Rectal smooth muscle tissue (tissue), 1 donor: ENCODE results near the gene WDR86.

Experiments
- H3K27ac ChIP-seq: one replicate; pipeline ENCODE4 v1.7.0; 2013; ENCODE audit warnings: low read depth, low read length, inconsistent platforms
- H3K27me3 ChIP-seq: one replicate; pipeline ENCODE4 v1.7.0; 2013; ENCODE audit warnings: low read length; ENCODE audit not compliant: control insufficient read depth, insufficient read depth
- H3K36me3 ChIP-seq: one replicate; pipeline ENCODE4 v1.7.0; 2013; ENCODE audit warnings: low read length; ENCODE audit not compliant: control insufficient read depth, insufficient read depth
- H3K4me1 ChIP-seq: one replicate; pipeline ENCODE4 v1.7.0; 2013; ENCODE audit warnings: low read length; ENCODE audit not compliant: control insufficient read depth, insufficient read depth
- H3K4me3 ChIP-seq: one replicate; pipeline ENCODE4 v1.7.0; 2013; ENCODE audit warnings: low read length
- H3K9ac ChIP-seq: one replicate; pipeline ENCODE4 v1.7.0; 2013; ENCODE audit warnings: low read length

The WDR86 gene

DNA sequence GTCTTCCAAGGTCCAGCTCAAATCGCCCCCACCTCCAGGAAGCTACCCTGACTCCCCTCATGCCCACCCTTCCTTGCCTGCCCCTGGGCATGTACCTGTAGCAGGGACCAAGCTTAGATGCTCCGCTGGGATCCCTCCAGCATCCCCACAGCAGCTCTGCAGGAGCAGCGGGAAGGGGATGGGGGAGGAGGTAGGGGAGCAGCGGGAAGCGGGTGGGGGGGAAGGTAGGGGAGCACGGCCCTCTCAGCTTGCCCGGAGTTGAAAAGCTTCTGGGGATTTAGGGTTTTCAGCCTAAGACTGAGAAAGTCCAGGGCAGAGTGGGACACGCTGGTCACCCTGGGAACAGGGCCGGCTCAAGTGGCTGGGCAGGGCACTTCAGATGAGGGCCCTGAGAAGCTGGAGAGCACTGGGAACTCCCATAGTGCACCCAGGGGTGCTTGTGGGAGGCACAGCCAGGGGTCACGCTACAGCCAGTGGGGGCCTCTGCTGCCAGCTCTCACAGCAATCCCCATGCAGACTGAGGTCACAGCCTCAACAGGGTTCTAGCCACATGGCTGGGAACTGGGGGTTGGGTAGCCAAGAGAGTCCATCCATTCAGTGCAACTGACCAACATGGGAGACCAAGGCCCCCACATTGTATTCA is 13.4 kb downstream of the WDR86 start:
- no peaks in the 10 kb centered on the region for H3K4me1 ChIP-seq
- H3K9ac ChIP-seq: no peak overlapping the region
- H3K4me3 ChIP-seq: no peak overlapping the region
- H3K27me3 ChIP-seq: no peaks in the 10 kb centered on the region
- H3K36me3 ChIP-seq: no peaks in the 10 kb centered on the region
- H3K27ac ChIP-seq: no peak overlapping the region

DNA sequence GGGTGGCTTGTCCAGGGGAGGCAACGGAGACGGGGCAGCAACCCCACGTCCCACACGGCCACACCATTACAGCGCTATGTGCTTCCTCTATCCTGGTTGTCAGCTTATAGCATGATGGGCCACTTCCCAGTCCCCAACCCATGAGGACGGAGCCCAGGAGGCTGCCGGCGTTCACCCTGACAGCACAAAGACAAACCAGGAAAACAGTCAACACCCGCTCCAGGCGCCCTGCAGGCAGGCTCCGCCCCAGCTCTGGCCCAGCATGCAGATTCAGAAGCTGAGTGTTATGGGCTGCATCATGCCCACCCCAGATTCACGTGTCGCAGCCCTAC is 14.8 kb downstream of the WDR86 start:
- no peak overlapping the region for H3K9ac ChIP-seq
- no peaks in the 10 kb centered on the region for H3K4me1 ChIP-seq
- H3K27ac ChIP-seq: no peak overlapping the region
- H3K4me3 ChIP-seq: no peak overlapping the region
- H3K27me3 ChIP-seq: no peaks in the 10 kb centered on the region
- no peaks in the 10 kb centered on the region for H3K36me3 ChIP-seq

DNA sequence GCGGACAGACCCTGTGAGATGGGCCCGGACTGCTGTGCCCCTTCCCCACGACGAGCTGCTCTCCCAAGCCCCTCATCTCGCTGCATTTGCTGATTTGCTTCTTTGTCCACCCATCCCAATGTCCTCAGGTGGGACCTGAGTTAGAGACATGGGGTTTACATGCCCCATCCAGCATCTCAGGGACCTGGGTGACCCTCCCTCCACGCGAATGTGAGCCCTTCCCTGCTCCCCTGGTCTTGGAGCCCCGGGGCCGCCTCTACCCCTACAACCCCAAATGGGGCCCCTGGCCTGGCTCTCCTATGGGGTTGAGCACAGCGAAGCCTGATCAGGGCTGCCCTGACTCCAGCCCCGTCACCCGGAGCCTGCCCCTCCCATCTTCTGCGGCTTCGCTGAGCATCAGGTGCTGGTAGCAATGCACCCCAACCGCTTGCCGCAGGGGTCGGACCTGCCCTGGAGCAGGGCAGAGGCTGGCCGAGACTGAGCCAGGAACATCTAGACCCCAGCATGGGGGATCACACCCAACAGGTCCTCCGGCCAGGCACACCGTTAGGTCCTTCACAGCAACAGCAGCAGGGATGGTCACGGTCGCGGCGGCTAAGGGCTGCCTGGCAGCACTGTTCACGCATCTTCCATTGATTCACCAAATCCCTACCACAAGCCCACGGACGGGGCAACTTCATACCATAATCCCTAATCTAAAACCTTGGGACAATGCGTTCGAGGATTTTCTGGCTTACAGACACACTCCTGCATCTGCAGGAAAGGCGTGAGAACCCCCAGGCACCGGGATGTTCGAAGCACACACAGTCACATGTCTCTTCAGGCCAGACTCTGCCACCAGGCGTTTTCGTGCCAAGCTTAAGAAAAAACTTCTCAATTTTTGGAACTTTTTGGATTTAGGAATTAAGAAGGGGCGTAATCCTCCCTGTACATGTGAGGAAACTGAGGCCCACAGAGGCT is 15.5 kb downstream of the WDR86 start:
- H3K27ac ChIP-seq: no peak overlapping the region
- no peak overlapping the region for H3K4me3 ChIP-seq
- H3K4me1 ChIP-seq: no peaks in the 10 kb centered on the region
- H3K9ac ChIP-seq: no peak overlapping the region
- no peaks in the 10 kb centered on the region for H3K27me3 ChIP-seq
- no peaks in the 10 kb centered on the region for H3K36me3 ChIP-seq

DNA sequence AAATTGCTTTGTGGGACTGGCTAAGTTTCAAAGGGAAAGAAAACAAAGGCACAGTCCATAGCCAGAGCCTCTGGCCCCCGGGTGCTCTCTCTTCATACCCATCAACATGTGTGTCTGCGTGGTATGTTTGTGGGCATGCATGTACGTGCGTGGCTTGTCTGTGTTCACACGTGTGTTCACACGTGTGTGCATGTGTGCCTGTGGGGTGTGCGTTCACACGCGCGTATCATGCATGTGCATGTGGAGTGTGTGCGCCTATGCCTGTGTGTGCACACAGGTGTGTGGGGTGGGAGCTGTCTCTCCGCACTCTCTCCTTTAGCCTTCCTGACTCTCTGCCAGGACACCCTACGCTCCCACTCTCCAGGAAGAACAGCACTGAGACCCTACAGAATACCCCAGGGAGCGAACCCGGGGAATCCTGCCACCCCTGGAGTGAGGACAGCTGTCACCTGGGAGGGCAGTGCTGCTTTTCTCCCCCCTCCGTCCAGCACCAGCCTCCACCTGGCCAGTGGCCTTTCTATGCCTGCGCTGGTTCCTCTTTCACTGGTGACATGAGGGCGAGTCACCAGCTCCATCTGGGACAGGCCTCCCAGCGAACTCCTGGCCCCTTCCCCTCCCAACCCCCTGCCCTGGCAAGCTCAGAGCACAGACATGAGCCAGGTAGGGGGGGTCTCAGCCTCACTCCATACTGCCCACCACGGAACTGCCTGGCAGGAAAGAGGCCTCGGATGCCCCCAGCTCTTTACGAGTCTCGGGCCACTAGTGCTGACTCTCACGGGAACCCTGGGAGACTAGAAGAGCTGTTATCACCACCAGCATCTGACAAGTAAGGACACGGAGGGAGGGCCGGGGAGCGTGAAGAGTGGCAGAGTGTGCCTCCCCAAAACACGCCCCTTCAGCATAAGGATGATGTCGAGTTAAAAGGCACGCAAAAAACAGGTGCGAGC is 16.5 kb downstream of the WDR86 start:
- Histone ChIP-seq H3K9ac (no peak overlapping the region), H3K27me3 (no peaks in the 10 kb centered on the region), H3K4me3 (no peak overlapping the region), H3K27ac (no peak overlapping the region), H3K36me3 (no peaks in the 10 kb centered on the region), H3K4me1 (no peaks in the 10 kb centered on the region)

DNA sequence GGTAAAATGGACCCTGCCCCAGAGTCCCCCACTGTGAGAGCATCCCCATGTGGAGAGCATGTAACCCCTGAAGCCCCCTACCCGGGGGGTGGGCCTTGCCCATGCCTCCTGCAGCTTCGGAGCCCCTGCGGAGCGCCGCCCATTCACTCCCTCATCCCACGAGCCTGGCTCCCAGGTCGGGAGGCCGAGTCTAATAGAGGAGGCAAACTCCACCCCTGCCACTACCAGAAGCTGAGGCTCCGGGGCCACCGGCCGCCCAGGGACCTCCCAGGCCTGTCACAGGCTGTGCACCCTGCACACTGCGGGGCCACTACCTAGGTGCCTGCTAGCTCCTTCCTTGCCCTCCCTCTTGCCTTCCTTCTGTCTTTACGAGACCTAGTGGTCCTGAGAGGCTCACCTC is 17.4 kb downstream of the WDR86 start:
- H3K36me3 ChIP-seq: no peaks in the 10 kb centered on the region
- H3K27me3 ChIP-seq: no peaks in the 10 kb centered on the region
- no peak overlapping the region for H3K4me3 ChIP-seq
- no peak overlapping the region for H3K9ac ChIP-seq
- no peaks in the 10 kb centered on the region for H3K4me1 ChIP-seq
- H3K27ac ChIP-seq: no peak overlapping the region

DNA sequence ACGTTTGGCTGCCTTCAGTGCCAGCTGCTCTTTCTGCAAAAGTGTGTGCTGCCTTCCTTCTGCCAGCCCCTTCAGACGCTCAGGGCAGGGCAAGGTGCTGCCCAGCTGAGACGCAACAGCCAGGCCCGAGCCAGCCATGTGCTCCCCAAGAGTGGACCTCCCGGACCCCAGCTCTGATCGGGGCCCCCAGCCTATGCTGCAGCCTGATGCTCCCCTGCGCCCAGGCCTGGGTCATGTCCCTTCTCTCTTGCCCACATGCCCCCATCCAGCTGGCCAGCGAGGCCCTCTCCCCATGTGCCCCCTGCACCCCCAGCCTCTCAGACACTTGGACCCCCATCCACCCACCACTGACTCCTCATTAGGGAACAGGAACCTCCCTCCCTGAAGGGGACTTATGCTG is 17.8 kb downstream of the WDR86 start:
- Histone ChIP-seq H3K4me3 (no peak overlapping the region), H3K9ac (no peak overlapping the region), H3K4me1 (no peaks in the 10 kb centered on the region), H3K27me3 (no peaks in the 10 kb centered on the region), H3K36me3 (no peaks in the 10 kb centered on the region), H3K27ac (no peak overlapping the region)

DNA sequence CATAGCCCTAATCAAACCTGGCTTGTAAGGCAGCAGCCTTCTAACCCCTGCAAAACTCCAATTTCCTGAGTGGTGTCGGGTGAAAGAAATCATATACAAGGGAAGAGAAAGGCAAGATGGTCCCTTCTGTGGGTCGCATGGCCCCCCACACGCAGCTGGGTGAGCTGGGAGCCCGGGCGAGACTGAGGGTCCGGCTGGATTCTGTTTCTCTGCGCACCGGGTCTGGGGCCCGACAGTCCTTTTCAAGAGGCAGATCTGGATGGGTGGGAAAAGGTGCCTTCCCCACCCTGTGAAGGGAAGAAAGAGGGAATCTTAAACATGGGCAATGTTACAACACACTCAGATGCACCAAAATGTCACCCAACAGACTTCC is 18.5 kb downstream of the WDR86 start:
- no peaks in the 10 kb centered on the region for H3K4me1 ChIP-seq
- H3K27me3 ChIP-seq: no peaks in the 10 kb centered on the region
- H3K4me3 ChIP-seq: no peak overlapping the region
- H3K27ac ChIP-seq: no peak overlapping the region
- no peaks in the 10 kb centered on the region for H3K36me3 ChIP-seq
- H3K9ac ChIP-seq: no peak overlapping the region

DNA sequence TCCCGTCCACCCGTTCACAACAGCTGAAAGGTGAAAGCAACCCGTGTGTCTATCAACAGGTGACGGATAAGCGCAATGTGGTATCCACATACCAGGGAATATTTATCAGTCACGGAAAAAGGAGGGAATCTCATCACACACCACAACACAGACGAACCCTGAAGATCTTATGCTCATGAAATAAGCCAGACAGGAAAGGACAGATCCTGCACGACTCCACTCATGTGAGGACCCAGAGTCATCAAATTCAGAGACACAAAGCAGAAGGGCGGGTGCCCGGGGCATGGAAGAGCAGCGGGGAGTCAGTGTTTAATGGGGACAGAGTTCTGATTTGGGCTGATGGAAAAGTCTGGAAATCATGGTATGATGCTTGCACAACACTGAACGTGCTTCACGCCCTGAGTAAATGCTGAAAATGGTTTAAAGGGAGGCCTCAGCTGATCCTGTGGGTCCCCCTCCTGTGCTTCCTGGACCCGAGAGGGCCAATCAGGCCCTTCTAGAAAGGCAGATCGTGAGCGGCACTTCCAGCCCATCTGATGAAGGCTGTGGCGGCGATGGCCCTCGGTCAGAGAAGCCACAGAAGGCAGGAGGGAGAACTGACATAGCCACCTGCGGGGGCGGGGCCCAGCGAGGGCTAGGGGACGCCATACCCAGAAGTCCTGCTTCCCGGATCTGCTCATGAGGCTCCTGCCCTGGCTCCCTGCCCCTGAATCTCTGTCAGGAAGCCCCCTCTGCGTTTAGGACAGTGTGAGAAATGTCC is 19.1 kb downstream of the WDR86 start:
- Histone ChIP-seq H3K36me3 (no peaks in the 10 kb centered on the region), H3K27ac (no peak overlapping the region), H3K9ac (no peak overlapping the region), H3K4me1 (no peaks in the 10 kb centered on the region), H3K27me3 (no peaks in the 10 kb centered on the region), H3K4me3 (no peak overlapping the region)

DNA sequence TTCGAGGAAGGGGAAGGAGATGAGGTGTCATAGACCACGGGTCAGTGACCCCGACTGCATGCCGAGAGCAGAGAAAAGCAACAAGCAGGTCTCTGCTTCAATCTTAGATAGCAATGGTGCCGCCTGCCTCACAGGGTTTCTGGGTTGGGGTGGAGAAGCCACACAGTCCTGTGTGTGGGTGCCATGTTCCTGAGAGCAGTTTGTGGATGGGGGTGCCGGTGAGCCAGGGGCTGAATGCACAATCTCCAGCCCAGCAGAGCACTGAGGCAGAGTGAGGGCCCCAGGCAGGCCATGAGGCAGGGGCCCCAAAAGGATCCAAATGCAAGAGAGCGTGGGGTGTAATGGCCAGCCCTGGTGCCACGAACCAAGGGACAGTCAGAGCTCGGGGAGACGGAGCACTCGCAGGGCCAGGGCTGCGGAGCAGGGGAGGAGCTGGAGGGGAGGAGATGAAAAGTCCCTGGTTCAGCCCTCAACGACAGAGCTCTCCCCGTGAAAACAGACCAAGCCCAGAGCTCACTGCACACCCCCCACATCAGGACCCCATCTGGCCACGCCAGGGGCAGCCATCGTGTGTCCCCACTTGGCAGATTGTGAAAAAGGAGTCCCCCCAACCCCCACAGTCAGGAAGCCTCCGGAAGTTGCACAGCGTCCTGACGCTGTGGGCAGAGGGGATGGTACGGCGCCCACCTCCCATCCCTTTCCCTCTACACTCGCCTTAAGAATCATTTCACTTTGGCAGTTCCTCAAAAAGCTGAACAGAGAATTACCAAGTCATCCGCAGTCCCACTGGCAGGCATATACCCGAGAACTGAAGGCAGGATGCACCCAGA is 19.9 kb downstream of the WDR86 start:
- H3K27me3 ChIP-seq: no peaks in the 10 kb centered on the region
- no peak overlapping the region for H3K9ac ChIP-seq
- no peak overlapping the region for H3K27ac ChIP-seq
- no peaks in the 10 kb centered on the region for H3K4me1 ChIP-seq
- H3K4me3 ChIP-seq: no peak overlapping the region
- no peaks in the 10 kb centered on the region for H3K36me3 ChIP-seq

DNA sequence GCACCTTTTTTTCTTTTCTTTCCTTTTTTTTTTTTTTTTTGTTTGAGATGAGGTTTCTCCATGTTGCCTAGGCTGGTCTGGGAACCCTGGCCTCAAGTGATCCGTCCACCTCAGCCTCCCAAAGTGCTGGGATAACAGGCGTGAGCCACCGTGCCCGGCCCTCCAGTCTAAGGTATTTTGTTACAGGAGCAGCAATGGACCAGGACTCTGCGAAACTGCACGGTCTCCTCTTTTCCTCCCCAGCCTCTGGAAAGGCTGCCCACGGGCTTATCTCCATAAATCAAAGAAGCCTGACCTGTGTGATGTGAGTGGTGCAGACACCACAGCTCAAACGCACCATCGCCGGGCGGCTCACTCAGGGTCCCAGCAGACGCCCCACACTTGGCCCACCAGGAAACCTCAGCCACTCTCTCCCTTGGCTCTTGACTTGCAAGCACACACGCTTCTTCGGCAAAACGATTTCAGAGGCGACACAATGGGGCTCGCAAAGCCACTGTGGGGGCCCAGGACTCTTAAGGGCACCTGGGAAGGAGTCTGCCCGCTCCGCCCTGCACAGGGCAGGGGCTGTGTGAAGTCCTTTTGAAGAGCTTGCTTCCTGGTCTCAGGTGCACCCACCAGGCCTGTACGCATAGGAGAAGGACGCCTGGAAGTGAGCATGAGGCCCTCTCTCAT is 20.6 kb downstream of the WDR86 start:
- no peak overlapping the region for H3K27ac ChIP-seq
- H3K36me3 ChIP-seq: no peaks in the 10 kb centered on the region
- no peak overlapping the region for H3K9ac ChIP-seq
- H3K27me3 ChIP-seq: no peaks in the 10 kb centered on the region
- H3K4me3 ChIP-seq: no peak overlapping the region
- H3K4me1 ChIP-seq: no peaks in the 10 kb centered on the region

DNA sequence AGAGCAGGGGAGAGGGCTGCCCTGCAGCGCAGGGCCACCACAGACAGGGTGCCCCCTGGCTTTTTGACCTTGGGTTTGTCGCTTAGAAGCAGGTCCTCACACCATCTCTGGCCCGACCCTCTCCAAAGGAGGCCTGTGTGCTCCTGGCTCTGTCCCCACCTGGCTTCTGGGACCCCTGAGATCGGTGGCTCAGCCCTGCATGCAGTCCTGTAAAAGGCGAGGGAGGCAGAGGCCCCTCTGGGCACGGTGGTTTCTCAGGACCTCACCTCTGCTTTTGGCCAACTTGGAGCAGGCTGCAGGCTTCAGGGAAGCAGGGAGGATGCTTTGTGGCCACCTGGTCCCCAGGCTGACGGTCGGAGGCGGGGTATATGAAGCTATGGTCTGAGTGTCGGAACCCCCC is 21.4 kb downstream of the WDR86 start:
- no peak overlapping the region for H3K9ac ChIP-seq
- H3K27me3 ChIP-seq: no peaks in the 10 kb centered on the region
- H3K4me1 ChIP-seq: no peaks in the 10 kb centered on the region
- H3K36me3 ChIP-seq: no peaks in the 10 kb centered on the region
- H3K27ac ChIP-seq: no peak overlapping the region
- no peak overlapping the region for H3K4me3 ChIP-seq
